ENCODE results near the gene RTL1.

Gene RTL1

DNA sequence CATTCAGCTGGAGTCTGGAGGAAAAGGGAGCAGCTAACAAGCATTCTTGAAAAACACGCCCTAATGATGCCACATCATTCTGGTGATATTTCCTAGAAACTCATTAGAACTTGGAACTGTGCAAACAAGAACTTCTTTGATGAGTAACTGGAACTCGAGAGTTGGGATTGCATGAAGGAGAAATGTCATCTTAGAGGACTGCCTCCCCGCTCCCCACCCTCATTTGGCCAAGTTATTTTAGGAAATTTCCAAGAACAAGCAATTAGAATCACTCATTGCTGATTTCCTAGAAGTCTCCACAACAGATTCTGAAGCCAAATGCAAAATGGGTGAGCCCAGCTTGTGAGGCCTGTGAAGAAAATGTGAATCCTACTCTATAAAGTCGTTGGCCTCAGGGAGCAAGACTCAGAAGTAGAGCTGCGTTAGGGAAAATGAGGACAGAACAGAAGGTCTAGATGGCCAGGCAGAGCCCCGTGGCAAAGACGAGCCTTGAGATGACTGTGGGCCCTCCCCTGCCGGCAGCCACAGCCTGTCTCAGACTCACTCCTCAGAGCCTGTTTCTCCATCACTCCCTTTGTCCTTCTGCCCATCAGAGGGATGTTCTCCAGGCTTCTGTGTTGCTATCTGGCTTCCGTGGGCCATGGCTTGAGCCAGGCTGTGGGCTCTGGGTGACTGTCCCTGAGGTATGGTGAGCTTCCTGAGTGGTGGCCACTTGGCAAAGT is 38.4 kb downstream of the RTL1 start:
- DNase-seq: no peak

DNA sequence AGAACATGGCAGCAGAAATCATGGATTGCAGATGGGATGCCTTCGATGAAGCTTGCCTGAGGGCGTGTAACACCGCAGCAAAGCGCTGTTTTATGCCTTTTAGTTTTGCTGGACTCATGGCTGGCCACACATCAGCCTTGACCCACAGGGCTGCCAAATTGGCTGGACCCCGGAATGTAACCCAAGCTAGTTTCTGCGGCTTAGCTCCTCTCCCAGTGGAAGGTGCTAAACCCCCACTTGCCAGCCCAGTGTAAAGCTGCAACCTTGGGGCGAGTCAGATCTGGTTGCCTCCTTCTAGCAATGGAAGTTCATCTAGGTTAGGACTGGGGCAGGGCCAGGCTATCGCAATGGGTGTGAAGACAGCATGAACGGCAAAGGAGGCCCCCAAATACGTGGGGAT is 39.3 kb downstream of the RTL1 start:
- no peak for DNase-seq

DNA sequence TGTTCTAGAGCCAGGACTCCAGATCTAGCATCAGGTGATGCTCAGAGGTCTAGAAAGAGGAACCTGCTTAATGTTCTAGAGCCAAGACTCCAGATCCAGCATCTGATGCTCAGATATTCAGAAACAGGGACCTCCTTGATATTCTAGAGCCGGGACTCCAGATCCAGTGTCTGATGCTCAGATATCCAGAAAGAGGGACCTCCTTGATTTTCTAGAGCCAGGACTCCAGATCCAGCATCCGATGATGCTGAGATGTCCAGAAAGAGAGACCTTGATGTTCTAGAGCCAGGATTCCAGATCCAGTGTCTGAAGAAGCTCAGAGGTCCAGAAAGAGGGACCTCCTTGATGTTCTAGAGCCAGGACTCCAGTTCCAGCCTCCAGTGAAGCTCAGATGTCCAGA is 40.7 kb downstream of the RTL1 start:
- DNase-seq: no peak

DNA sequence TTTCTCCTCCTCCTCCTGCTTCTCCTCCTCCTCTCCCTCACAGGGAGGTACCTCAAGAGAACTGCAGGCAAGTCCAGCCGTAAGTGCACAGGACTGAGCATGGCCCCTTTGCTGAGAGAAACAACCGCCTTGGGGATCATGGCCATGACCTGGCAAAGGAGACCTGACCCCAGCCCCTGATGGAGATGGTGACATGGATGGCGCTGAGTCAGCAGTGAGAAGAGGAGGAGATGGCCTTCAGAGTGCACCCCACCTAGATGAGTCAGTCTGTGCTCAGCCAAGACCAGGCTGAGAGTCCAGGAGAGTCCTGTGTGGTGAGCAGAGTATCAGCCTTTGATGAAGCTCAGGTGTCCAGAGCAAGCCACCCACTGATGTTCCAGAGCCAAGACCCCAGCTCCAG is 41.2 kb downstream of the RTL1 start:
- DNase-seq: no peak

DNA sequence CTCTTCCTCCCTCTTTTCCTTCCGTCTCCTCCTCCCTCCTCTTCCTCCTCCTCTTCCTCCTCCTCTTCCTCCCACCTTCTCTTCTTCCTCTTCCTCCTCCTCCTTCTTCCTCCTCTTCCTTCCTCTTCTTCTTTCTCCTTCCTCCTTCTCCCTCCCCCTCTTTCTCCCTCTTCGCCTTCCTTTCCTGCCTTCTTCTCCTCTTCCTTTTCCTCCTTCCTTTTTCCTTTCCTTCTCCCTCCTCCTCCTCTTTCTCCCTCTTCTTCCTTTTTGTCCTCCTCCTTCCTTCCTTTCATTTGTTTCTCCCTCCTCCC is 41.6 kb downstream of the RTL1 start:
- no peak for DNase-seq

DNA sequence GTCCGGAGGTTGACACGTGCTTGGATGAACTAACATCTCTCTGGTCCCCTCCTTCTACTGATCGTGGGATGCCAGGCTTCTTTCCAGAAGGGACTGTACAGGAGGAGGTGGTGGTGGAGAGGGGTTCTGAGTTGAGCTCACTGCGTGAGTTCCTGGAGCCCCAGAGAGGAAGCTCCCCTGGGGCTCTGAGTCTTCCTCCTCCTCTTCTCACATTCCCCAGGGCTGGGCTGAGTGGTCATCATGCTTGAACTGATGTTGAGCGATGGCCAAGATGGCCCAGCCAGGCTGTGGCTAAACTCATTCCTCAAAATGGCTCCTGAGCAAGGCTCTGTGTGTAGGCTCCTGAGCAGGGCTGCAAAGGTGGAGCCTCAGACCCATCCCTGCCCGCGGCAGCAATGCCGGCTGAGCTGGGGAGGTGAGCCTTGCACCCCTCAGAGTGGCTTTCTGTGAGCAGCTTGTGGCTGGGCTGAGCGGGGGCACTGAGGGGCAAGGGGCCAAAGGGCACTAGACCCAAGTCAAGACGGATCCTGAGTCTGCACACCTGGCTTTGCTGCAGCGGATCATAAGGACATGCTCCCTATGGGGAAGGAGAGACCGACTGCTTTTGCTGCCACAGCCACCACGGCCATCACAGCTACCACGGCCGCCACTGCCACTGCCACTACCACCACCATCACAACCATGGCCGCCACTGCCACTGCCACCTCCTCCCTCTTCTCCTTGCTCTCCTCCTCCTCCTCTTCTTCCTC is 42.2 kb downstream of the RTL1 start:
- no peak for DNase-seq

DNA sequence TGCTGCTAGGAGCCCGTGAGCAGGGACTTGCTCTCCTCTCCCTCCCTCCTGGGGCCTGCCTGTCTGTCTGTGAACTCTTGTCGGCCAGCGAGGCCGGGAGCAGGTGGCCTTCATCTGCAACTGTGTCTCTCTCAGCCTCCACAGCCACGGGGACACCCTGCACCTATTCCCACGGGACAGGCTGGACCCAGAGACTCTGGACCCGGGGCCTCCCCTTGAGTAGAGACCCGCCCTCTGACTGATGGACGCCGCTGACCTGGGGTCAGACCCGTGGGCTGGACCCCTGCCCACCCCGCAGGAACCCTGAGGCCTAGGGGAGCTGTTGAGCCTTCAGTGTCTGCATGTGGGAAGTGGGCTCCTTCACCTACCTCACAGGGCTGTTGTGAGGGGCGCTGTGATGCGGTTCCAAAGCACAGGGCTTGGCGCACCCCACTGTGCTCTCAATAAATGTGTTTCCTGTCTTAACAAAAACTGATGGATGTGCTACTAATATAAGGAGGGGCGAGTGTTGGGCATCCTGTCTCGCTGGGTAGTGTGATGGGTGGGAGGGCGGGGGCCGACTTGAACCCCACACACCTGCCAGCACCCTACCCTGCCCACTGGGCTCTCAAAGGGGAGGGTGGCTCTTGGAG is 42.9 kb downstream of the RTL1 start:
- DNase-seq: no peak

DNA sequence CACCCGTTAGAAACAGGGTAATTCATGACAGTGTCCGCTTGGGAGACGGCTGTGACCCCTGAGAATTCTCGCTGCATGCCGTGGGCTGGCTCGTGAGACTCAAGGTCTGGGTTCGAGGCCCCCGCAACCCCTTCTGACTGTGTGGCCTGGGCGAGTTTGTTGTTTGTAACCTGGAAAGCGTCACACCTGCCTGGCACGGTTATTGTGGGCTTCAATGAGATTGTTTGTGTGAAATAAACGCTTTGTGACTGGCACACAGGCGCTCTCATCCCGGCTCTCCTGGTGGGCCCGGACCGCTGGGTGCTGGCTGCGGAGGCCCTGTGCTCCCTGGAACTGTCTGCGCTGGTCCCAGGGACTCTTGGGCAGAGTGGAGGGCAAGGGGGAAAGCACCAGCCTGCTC is 43.7 kb downstream of the RTL1 start:
- no peak for DNase-seq

DNA sequence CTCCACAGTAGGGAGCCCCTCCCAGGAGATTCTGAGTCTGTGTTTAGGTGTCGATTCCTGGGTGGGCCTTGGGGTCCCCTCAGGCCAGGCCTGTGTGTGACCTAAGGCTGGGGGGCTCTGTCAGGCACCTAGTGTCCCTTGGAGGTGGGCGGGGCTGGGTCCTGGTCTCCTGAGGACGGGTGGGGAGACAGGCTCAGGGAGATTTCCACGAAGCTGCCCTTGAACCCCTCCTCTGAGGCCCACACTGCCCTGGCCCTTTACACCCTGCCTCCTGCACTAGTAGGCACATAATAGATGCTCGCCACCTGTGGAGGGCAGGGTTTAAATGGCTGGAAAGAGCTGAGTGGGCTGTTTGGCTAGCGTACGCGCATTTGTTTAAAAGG is 44.7 kb downstream of the RTL1 start:
- no peak for DNase-seq

DNA sequence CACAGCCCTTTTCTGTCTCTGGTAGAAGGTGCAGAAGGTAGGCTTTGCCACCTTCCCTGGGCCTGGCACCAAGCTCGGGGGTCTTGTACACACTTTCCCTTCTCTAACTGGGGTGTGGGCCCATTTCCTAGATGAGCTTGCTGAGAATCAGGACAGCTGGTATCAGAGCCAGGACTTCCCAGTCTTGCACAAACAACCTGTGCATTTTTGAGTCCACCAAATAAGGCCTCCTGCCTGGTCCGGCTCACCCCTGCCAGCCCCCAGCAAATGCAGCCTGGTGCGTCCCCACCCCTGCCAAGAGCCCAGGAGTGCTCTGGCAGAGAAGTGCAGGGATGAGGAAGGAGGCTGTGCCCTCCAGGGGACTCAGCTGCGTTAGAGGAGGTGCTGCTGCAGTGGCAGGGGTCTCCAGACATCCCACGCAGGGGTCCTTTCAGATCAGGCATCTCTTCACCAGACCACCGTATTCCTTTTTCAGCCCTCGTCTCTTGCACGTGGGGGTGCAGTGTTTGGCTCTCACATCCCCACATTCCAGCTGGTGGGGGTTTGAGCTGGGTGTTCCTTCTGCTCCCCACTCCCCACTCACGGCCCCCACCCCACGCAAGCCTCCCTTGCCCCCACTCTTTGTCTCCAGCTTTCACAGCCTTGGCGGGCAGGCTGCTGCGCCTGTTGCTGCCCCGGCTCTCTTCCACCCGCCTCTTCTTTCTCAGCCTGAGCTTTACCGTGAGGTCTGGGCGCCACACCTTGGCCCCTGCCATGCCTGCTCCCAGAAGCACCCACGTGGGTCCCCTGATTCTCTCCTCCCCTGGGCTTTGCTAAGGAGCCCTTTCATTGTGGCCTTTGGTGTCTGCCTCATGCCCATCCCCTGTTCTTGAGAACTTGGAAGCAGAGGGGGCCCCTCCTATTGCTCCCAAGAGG is 45.3 kb downstream of the RTL1 start:
- DNase-seq: no peak

DNA sequence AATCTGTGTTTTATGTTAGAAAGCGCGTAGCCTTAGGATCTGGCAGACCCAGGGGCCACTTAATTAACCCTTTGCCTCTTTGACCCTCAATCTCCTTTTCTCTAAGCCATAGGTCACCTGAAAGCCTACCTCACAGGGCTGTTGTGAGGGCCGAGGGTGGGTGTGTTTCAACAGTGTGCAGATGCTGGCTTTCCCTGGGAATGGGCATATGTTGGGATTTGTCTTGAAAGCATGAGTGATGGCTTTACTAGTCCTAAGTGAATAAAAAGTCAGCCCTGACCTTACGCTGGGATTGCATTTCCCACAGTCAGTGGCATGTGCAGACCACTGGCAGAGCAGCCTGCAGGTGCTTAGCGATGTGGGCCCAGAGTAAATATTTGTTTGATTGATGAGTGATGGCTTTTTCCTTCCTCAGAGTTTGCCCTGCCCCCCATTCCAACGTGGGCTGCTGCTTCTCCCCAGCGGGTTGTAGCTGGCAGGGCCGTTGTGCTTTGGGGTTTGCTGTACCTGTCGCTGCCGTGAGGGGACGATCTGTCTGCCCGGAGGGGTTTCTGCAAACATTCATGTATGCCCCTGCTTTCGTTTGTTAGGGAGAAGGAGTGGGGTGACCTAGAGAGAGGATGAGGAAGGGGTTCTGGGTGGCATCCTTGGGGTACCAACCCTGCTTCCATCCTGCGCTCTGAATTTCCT is 46.1 kb downstream of the RTL1 start:
- DNase-seq: peak; percentile 60

DNA sequence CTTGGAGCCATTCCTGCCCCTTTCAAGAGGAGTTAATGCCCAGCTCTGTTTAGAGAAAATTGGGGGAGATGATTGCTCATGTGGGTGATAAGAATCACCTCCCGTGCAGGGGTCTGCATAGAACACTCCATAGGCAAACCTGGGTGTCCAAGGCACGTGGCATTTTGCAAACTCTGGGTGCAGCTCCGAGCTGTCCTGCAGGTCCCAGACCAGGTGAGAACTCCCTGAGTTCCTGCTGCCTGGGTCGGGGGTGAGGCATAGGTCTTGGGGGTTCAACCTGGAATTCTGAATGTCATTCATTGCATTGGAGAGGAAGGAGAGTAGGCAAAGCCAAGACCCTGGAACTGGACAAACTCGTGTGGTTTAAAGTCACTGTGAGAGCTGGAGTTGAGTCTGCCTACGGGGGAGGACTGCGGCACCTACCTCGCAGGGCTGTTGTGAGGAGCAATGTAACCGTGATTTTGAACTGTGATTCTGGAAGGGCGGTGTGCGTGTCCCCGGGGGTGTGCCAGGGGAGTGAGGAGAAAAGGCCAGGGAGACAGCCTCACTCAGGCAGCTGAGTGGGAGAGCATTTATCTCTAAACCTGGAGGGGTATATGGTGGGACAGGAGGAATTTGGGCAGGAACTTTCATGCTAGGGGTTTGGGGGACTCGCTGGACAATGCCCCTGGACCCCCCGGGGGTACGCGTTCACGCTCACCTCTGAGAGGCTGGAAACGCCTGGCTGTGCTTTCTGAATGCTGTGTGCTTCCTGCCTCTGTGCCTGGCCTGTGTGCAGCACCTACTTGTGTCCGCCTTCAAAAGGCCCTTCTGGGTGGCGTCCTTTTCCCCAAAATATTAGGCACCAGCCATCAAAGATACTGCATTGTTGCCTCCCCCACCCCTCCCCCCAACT is 47.2 kb downstream of the RTL1 start:
- no peak for DNase-seq

DNA sequence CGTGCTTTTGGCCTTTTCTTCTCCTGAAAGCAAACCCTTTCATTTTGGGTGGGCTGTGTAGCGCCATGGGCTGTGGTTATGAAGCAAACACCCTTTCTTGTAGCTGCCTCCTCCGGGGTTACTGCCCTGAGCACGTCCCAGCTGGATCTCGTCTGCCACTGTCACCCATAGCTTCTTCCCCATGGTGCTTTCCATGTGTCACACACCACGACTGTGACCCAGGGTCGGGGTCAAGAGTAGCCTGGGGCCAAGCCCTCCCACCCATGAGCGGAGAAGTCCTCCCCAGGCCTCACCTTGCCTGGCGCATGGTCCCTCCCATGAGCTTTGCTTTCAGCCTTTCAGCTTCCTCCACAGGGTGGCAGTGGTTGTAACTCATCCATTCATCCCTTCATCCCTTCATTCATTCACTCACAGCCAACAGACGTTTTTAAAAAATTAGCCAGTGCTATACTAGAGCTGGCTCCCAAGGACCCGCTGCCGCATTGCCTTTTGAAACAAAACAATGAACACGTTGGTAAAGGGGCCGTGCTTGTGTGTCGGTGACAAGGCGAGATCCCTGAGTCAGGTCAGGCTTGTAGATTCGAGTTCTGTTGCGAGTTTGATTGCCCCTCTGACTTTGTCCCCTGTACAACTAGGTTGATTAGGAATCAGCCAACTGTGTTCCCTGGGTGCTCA is 48.1 kb downstream of the RTL1 start:
- DNase-seq: no peak

DNA sequence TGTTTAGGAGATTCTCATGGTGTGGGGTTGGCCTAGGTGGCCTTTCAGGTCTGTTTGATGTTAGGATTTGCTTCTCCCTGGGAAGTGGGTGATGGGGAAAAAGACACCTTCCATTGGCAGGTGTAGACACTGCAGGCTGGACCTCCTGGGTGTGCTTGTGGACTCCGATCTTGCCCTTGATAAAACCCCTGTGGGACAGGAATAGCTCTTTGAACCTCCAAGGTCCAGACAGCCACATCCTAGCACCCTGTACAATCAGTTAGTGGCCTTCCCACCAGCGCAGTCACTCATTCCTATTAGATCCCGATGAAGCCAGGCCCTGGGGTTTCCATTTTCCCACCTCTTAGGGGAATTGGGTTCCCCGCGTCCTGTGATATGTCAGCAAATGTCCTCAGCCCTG is 49.1 kb downstream of the RTL1 start:
- DNase-seq: no peak

DNA sequence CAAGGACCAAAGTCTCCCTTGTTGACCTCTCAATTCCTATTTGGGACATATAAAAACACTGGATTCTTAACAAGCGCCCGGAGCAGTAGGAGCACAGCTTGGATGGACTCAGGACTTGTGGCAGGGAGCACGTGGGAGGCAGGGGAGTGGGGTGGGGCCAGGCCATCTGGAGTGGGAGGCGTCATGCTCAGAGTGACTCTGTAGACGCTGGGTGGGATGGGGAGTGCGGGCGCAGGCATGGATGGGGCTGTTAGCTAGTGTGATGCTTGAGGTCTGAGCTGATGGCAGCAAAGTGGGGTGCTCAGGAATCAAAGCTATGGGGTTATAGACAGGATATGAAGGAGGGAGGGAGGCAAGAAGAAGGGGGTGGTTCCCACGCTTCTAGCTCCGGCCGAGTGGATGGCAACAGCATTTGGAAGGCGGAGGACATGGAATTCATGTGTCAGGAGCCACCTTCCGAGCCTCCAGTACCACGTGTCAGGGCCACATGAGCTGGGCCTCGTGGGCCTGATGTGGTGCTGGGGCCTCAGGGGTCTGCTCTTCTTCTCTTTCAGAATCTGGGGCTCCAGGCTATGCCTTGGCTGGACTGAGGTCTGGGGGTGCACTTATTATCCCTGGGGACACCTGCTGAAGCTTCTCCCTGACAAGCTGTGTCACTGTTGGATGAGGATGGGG is 51.4 kb downstream of the RTL1 start:
- no peak for DNase-seq

DNA sequence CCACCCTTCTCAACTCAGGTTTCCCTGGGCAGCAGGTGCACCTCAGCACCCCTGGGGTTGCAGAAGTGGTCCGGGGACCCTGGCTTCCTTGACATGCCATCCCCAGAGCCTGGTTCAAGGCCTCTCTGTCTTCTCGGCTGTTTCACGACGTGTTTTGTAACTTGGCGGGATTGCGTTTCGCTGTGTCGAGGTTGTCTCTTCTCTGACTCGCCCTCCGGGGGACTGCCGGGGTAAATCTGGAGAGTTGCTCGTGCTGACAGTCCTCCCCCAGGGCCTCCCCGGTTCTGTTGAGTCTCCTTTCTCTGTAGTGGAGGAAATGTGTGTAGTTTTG is 52.0 kb downstream of the RTL1 start:
- DNase-seq: no peak

DNA sequence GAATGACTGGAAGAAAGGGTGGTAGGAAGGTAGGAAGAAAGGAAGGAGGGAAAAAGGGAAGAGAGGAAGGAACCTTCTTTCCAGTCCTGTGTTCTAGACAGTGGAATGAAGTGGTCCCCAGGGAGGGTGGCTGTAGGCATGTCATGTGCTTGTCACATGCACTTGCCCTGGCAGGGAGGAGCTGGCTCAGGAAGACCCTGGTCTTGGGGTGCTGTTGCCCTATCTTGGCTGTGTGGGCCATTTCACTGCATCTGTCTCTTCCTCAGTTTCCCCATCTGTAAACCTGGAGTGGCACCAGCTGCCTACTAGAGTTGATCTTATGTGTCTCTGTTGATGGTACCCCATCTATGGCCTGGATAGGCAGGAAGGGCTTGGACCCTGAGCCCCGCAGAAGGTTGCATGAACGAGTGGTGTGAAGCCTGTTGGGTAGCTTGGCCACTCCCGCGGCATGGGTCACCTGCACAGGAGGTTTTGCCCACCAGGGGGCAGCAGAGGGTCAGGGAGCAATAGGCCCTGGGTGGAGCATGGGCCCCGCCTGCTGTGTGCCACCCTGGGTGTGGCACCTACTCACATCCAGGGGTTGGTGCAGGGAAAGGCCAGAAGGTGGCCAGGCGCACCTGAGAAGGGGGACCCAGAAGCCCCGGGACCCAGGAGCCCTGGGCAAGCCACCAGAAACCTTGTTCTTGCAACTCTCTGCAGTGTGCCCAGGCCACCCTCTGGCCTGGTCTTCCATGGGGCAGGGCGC is 52.5 kb downstream of the RTL1 start:
- peak; percentile 45 for DNase-seq

DNA sequence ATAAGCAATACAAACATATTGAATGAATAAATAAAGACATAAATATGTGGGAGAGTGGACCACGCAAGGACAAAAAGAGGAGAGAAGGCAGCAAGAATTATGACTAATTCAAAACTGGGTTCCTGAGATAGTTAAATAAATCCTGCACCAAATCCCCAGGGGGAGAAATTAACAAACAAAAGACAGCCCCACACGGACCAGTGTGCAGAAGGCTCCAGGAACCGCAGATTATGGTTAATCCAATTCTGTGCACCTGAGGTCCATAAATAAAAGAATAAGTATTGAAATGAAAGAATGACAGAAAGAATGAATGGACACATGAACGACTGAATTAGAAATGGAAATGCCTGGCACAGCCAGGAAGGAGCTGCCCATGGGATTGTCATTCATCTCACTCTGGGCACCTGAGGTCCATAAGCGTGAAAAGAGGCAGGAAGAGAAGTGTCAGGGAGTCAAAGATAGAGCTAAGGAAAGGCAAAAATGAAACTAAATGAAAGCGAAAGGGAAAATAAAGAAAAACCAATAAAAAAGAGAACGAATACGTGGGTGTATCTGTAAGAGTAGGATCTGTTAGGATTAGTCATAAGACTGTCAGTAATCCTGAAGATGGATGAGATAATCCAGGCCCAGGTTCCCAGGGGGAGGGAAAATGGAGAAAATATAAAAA is 54.3 kb downstream of the RTL1 start:
- no peak for DNase-seq

DNA sequence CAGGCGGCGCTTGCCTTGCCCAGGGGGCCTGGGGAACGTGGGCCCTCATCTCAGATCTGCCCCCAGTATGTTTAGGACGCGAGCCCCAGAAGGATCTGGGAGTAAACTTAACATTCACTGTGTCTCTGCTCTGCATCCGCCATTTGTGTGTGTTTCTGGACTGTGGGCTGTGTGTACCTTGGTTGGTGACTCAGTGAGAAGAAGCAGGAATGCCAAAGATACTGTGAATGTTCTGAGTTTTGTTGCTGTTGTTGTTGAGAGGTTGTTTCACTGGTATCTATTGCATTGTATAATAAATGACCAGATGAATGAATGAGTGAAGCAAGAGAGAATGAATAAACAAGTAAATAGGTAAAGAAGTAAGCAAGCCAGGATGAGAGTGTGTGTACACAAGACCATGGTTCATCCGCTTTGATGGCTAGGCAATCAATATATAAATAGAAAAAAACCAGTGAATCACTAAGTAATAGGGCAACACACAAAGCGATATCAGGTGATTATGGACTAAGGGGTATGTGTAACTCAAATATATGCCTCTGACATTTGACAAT is 57.1 kb downstream of the RTL1 start:
- DNase-seq: no peak
